Measurements from ENCODE around the gene CD300LB. TPM values are rescaled to one million over a fixed set of nuclear protein-coding genes. Genes with fewer than 3 reads are reported as not detected.

Gene CD300LB
- total and polyA plus RNA-seq, 10 of the 15 experiments (the other 5 are each of a cell fraction or from before 2014, with no cell fraction given), result 0.08 to 0.57 (median 0.25) TPM; not detected in 4

DNA sequence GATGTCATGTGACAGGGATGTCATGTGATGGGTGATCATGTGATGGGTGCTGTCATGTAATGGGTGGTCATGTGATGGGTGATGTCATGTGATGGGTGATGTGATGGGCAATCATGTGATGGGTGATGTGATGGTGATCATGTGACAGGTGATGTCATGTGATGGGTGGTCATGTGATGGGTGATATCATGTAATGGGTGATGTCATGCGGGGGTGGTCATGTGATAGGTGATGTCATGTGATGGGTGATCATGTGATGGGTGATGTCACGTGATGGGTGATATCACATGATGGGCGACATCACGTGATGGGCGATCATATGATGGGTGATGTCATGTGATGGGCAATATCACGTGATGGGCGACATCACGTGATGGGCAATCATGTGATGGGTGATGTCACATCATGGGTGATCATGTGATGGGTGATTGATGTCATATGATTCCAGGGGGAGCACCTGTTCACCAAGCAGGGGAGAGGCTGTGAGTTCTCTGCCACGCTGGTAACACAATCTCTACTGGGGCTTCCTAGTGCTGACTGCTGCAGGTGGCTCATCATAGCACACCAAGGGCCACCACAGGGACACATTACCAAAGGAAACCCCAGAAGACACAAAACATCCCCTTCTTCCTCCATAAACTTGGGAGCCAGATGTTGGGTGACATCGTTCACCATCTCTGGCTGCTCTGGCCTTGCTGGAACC is 16.5 kb downstream of the CD300LB start (continued):
- TF ChIP-seq, protein P1, sequence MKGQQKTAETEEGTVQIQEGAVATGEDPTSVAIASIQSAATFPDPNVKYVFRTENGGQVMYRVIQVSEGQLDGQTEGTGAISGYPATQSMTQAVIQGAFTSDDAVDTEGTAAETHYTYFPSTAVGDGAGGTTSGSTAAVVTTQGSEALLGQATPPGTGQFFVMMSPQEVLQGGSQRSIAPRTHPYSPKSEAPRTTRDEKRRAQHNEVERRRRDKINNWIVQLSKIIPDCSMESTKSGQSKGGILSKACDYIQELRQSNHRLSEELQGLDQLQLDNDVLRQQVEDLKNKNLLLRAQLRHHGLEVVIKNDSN (IDR thresholded peaks at IDR 0.05; ENCODE audit: borderline replicate concordance, extremely low read length, insufficient read depth, low read depth, low read length), result peak; percentile 89
- peak; percentile 91; the same call in 1 of the 2 replicates for TF ChIP-seq NFIC (IDR thresholded peaks at IDR 0.05; ENCODE audit: low read depth, low read length)
- no peak for TF ChIP-seq SRF (IDR thresholded peaks at IDR 0.05; ENCODE audit: low read depth in 2 of 2, low read length in 2 of 2)
- TF ChIP-seq SPI1 (IDR thresholded peaks at IDR 0.05; ENCODE audit: borderline replicate concordance, insufficient read depth, low read depth, low read length), result no peak
- no peak for TF ChIP-seq BRCA1 (IDR thresholded peaks at IDR 0.05; ENCODE audit: low read depth, low read length)
- TF ChIP-seq, protein P2, sequence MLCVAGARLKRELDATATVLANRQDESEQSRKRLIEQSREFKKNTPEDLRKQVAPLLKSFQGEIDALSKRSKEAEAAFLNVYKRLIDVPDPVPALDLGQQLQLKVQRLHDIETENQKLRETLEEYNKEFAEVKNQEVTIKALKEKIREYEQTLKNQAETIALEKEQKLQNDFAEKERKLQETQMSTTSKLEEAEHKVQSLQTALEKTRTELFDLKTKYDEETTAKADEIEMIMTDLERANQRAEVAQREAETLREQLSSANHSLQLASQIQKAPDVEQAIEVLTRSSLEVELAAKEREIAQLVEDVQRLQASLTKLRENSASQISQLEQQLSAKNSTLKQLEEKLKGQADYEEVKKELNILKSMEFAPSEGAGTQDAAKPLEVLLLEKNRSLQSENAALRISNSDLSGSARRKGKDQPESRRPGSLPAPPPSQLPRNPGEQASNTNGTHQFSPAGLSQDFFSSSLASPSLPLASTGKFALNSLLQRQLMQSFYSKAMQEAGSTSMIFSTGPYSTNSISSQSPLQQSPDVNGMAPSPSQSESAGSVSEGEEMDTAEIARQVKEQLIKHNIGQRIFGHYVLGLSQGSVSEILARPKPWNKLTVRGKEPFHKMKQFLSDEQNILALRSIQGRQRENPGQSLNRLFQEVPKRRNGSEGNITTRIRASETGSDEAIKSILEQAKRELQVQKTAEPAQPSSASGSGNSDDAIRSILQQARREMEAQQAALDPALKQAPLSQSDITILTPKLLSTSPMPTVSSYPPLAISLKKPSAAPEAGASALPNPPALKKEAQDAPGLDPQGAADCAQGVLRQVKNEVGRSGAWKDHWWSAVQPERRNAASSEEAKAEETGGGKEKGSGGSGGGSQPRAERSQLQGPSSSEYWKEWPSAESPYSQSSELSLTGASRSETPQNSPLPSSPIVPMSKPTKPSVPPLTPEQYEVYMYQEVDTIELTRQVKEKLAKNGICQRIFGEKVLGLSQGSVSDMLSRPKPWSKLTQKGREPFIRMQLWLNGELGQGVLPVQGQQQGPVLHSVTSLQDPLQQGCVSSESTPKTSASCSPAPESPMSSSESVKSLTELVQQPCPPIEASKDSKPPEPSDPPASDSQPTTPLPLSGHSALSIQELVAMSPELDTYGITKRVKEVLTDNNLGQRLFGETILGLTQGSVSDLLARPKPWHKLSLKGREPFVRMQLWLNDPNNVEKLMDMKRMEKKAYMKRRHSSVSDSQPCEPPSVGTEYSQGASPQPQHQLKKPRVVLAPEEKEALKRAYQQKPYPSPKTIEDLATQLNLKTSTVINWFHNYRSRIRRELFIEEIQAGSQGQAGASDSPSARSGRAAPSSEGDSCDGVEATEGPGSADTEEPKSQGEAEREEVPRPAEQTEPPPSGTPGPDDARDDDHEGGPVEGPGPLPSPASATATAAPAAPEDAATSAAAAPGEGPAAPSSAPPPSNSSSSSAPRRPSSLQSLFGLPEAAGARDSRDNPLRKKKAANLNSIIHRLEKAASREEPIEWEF (IDR thresholded peaks at IDR 0.05; ENCODE audit: insufficient replicate concordance, low read depth, low read length), result no peak
- TF ChIP-seq TCF12 (IDR thresholded peaks at IDR 0.05; ENCODE audit: low read depth, low read length), result no peak
- TF ChIP-seq, protein P3, sequence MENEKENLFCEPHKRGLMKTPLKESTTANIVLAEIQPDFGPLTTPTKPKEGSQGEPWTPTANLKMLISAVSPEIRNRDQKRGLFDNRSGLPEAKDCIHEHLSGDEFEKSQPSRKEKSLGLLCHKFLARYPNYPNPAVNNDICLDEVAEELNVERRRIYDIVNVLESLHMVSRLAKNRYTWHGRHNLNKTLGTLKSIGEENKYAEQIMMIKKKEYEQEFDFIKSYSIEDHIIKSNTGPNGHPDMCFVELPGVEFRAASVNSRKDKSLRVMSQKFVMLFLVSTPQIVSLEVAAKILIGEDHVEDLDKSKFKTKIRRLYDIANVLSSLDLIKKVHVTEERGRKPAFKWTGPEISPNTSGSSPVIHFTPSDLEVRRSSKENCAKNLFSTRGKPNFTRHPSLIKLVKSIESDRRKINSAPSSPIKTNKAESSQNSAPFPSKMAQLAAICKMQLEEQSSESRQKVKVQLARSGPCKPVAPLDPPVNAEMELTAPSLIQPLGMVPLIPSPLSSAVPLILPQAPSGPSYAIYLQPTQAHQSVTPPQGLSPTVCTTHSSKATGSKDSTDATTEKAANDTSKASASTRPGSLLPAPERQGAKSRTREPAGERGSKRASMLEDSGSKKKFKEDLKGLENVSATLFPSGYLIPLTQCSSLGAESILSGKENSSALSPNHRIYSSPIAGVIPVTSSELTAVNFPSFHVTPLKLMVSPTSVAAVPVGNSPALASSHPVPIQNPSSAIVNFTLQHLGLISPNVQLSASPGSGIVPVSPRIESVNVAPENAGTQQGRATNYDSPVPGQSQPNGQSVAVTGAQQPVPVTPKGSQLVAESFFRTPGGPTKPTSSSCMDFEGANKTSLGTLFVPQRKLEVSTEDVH (IDR thresholded peaks at IDR 0.05; ENCODE audit: low read depth, partially characterized antibody), result no peak
- TF ChIP-seq KLF5 (IDR thresholded peaks at IDR 0.05; ENCODE audit: partially characterized antibody), result no peak
- TF ChIP-seq, protein P4, sequence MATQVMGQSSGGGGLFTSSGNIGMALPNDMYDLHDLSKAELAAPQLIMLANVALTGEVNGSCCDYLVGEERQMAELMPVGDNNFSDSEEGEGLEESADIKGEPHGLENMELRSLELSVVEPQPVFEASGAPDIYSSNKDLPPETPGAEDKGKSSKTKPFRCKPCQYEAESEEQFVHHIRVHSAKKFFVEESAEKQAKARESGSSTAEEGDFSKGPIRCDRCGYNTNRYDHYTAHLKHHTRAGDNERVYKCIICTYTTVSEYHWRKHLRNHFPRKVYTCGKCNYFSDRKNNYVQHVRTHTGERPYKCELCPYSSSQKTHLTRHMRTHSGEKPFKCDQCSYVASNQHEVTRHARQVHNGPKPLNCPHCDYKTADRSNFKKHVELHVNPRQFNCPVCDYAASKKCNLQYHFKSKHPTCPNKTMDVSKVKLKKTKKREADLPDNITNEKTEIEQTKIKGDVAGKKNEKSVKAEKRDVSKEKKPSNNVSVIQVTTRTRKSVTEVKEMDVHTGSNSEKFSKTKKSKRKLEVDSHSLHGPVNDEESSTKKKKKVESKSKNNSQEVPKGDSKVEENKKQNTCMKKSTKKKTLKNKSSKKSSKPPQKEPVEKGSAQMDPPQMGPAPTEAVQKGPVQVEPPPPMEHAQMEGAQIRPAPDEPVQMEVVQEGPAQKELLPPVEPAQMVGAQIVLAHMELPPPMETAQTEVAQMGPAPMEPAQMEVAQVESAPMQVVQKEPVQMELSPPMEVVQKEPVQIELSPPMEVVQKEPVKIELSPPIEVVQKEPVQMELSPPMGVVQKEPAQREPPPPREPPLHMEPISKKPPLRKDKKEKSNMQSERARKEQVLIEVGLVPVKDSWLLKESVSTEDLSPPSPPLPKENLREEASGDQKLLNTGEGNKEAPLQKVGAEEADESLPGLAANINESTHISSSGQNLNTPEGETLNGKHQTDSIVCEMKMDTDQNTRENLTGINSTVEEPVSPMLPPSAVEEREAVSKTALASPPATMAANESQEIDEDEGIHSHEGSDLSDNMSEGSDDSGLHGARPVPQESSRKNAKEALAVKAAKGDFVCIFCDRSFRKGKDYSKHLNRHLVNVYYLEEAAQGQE (IDR thresholded peaks at IDR 0.05; ENCODE audit: low read depth, low read length), result no peak
- TF ChIP-seq CEBPB (IDR thresholded peaks at IDR 0.05; ENCODE audit: borderline replicate concordance in 1 of 2, low read depth in 2 of 2, low read length in 2 of 2), result no peak
- TF ChIP-seq FOS (IDR thresholded peaks at IDR 0.05; ENCODE audit: borderline replicate concordance, extremely low read depth, insufficient read length), result no peak
- TF ChIP-seq, protein P5, sequence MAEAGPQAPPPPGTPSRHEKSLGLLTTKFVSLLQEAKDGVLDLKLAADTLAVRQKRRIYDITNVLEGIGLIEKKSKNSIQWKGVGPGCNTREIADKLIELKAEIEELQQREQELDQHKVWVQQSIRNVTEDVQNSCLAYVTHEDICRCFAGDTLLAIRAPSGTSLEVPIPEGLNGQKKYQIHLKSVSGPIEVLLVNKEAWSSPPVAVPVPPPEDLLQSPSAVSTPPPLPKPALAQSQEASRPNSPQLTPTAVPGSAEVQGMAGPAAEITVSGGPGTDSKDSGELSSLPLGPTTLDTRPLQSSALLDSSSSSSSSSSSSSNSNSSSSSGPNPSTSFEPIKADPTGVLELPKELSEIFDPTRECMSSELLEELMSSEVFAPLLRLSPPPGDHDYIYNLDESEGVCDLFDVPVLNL (IDR thresholded peaks at IDR 0.05; ENCODE audit: low read depth, low read length), result no peak
- no peak for TF ChIP-seq FOXM1 (IDR thresholded peaks at IDR 0.05; ENCODE audit: low read depth, low read length)

Measured in GM12878 (cell line).